ENCODE data around the gene GTF3C2.
"Not testable (repeated sequence)": the region's sequence is repeated elsewhere in the genome, so short reads cannot be mapped to it uniquely, and the experiment has no call there.

Gene GTF3C2

DNA sequence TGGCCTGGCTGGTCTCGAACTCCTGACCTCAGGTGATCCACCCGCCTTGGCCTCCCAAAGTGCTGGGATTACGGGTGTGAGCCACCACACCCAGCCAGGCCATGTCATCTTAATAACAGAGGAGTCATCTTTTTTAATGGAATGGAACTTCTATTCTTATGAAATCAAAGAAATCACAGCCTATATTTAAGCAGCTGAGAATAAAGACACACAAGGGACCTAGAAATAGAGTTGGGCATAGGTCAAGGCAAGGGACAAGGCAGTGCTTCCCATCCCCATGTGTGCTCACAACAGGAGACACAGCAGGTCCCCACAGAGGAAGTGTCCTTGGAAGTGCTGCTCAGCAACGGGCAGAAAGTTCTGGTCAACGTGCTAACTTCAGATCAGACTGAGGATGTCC lies 17.0 kb upstream of the GTF3C2 start:
- no peak for DNase-seq
- intact Hi-C loops (cut with DNase I), result loop anchor here (5.0 kb wide), 2 partner anchors 51 to 161 kb away; partner anchors contain the start of genes ATRAID, MPV17 and SLC5A6

DNA sequence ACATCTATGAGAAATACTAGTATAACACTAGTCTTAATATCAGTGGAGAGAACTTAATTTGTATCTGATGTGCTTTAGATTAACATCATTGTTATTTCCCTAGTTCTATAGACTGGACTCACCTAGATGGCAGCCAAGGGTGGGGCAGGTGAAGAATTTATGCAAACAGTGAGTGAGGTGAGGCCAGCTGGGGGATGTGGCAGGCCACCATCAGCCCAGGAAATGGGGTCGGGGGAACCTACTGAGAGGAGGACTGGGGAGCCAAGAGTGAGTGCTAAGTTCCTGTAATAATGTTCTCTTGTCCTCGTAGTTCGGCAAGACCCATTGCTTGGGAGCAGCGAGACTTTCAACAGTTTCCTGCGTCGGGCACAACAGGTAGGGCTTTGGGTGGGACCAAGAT lies 16.4 kb upstream of the GTF3C2 start:
- no peak for DNase-seq
- intact Hi-C loops (cut with DNase I), result loop anchor here (5.0 kb wide), 2 partner anchors 51 to 161 kb away; partner anchors contain the start of genes ATRAID, MPV17 and SLC5A6

DNA sequence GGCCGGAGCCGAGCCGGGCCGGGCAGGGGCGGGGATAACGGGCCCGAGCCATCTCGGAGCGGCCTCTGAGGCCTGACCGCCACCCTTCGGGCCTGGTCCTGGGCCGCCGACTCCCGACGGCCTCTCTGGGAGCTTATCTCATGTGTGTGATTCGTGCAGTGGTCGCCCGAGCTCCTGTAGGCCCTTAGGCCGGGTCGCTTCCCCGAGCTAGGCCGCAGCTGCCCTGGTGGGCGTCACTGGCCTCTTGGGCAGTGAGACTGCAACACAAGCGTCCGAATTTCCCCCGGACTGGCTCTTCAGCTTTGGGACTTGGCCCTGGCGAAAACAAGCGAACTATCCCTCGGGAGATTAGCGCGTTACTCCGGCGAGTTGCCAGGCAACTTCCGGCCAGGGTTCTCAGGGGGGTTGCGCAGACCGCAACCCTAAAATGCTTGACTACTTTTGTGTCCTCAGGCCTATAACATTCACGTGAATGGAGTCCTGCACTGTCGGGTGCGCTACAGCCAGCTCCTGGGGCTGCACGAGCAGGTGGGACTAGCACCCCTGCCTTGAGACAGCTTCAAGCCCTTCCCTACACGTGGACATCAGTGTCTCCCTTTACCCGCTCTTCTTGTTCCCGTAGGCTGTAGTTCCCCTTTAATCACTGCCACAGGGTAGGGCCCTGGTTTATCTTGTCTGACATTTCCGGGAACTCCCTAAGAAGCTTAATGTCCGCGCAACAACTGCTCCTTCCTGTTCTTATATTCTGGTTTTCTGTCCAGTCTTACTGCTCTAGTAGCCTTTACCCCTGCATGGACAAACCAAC lies 14.5 kb upstream of the GTF3C2 start:
- peak in 2 of 10 donors; percentile 69 to 75 for DNase-seq
- intact Hi-C loops (cut with DNase I), result loop anchor here (1.0 to 5.0 kb wide), 5 partner anchors 9 to 159 kb away; partner anchors contain the start of genes ATRAID, MPV17, PPM1G and SLC5A6

DNA sequence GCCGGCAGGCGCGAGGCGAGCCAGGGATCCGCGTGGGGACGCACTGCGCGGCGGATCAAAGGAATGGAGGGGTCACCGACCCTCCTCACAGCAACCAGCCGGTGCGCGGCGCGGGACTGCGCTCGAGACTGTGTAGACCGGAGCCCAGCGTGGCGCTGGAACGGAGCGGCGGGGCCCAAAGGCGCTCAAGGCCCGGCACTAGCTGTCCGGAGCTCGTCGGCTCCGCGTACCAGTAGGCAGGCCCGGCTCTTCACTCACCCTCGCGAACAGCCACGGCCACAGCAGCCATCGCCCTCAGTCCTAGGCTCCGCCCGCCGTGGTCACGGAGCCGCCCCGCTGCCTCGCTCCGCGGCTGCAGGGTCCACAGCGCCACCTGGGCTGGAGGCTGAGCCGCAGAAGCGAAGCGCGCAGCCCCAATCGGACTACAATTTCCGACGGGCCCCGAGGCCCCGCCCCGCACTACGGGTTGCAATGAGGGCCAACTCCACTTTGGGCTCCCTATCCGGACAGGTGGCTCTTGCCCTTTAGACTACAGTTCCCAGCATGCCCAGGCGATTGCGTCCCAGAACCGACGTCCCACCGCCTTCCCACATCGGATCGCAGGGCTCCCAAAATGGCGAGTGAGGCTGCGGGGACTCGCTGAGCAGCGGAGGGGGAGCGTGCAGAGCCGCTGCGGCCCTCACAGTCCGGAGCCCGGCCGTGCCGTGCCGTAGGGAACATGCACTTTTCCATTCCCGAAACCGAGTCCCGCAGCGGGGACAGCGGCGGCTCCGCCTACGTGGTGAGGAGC lies 13.7 kb upstream of the GTF3C2 start, which contains the start of the genes EIF2B4 and SNX17:
Gene EIF2B4 (minus strand): TSS at position 313 of the 790 bp plus-strand sequence. CDS start 24 bp downstream, at position 289.
Gene SNX17 (plus strand): TSS at position 591 of the 790 bp plus-strand sequence. CDS start 128 bp downstream, at position 719.
- peak; percentile 98 to 100 (median 100) for DNase-seq
- intact Hi-C loops (cut with DNase I), result loop anchor here (1.0 to 5.0 kb wide), 5 partner anchors 10 to 158 kb away; partner anchors contain the start of genes ATRAID, MPV17, PPM1G and SLC5A6

DNA sequence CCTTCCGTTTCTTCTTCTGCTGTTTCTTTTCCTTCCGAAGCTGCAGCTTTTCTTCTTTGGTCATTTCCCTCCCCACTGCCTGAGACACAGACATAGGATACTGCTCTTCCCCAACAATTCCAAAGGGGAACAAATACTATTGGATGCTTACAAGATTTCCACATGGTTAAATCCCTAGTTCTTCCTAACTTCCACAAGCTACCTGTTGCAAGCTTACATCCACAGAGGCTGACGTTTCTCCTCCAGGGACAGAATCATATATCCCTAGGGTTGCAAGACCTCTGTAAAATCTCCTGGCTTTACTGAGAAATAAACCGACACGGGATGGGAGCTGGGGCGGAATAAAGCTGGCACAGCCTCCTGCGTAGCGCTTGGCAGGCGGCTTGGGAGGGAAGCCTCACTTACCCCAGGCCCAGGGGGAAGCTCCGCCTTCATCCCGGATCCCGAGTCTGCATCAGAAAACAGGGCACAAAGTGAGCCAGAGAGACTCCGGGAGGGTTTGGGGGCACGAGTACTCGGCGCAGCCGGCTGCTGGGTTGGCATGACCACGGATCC lies 13.0 kb upstream of the GTF3C2 start:
- intact Hi-C loops (cut with DNase I), result loop anchor here (1.0 to 5.0 kb wide), 5 partner anchors 11 to 157 kb away; partner anchors contain the start of genes ATRAID, MPV17, PPM1G and SLC5A6
- peak in 6 of 10 donors; percentile 24 to 82 (median 39) for DNase-seq

DNA sequence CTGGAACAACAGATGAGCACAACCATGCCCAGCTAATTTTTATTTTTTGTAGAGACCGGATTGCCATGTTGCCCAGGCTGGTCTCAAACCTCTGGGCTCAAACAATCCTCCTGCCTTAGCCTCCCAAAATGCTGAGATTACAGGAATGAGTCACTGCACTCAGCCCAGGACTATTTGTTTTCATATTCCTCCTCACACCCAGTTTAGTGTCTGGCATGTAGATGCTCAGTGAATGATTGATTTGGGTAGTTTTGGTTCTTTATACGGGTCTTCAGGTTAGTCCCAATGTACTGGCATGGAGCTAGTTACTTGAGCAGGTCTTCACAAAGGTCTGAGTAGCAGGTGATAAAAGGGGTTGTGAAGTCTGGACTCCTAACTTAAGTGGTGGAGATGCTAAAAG lies 7.4 kb upstream of the GTF3C2 start:
- intact Hi-C loops (cut with DNase I), result no loop called here

DNA sequence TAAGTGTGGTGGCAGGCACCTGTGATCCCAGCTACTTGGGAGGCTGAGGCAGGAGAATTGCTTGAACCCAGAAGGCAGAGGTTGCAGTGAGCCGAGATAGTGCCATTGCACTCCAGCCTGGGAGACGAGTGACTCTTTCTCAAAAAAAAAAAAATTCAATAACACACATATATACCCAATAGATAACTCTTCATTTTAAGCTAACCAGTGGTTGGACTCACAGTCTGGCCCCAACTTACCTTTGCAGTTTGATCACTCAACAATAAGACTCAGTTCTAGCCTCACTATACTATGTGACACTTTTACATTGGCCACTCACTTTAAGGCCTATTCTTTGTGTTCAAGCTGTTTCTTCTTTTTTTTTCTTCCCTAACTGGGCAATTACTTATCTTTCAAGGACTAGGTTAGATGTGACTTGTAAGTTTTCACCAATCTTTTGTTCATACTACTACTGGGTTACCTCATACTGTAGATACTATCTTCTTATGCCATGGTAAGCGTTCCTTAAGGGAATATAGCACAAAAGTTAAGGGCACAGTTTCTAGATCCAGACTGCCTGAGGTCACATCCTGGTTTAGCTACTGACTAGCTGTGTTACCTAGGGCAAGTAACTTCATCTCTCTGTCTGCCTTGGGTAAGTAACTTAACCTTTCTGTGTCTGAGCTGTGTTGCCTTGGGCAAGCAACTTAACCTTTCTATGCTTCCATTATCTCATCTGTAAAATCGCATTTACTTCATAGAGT lies 6.3 kb upstream of the GTF3C2 start:
- intact Hi-C loops (cut with DNase I), result no loop called here

More for the DNA sequence above, 7.4 kb upstream of the GTF3C2 start:
- DNase-seq, result no peak

DNA sequence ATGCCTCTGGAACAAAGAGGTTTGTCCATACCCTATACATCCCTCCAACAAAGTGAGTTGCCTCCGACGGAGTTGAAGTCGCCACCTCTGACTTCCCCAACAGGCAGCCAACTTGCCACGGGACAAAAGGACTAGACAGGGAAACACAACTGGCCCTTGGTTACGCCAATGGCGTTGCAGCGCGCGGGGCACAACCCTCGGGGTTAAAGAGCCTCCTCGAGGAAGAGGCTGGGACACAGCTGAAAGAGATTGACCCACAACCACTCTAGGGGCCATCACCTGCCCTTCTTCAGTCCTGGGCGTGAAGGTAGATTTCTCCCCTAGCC lies 545 bp downstream of the GTF3C2 start:
- DNase-seq, result peak in 2 of 10 donors; percentile 29 to 82
- intact Hi-C loops (cut with DNase I), result loop anchor here (5.0 kb wide), 1 partner anchor 34 kb away; the partner anchor contains the start of gene MPV17

More for the DNA sequence above, 6.3 kb upstream of the GTF3C2 start:
- no peak for DNase-seq

DNA sequence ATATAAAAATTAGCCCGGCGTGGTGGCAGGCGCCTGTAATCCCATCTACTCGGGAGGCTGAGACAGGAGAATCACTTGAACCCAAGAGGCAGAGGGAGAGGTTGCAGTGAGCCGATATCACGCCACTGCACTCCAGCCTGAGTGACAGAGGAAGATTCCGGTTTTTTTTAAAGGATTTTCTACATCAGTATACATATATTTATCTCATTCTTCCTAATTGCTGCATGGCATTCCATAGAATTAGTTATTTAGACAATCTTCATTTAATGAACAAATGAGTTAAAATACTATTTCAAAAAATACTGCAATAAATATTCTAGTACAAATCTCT lies 2.0 kb downstream of the GTF3C2 start:
- DNase-seq, result no peak
- intact Hi-C loops (cut with DNase I), result no loop called here

DNA sequence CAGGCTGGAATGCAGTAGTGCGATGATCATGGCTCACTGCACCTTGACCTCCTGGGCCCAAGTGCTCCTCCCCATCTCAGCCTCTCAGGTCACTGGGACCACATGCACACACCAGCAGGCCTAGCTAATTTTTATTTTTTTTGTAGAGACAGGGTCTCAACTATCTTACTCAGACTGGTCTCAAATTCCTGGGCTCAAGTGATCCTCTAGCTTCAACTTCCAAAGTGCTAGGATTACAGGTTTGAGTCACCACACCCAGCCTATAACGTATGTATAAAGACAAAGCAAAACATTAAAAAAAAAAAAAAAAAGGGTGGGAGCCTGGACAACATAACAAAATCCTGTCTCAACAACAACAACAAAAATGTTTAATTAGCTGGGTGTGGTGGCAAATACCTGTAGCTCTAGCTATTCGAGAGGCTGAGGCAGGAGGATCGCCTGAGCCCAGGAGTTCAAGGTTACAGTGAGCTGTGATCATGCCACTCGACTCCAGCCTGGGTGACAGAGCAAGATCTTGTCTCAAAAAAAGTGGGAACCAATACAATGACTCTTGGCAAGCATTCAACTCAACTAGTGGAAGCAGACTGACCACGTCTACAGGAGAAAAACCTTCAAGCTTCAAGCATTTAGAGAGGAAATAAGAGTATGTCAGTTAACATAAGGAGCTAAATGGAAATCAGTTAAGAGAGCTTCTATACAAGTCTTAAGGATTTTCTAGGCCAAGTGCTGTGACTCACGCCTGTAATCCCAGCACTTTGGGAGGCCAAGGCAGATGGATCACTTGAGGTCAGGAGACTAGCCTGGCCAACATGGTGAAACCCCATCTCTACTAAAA lies 2.6 kb downstream of the GTF3C2 start:
- no peak for DNase-seq
- intact Hi-C loops (cut with DNase I), result no loop called here

DNA sequence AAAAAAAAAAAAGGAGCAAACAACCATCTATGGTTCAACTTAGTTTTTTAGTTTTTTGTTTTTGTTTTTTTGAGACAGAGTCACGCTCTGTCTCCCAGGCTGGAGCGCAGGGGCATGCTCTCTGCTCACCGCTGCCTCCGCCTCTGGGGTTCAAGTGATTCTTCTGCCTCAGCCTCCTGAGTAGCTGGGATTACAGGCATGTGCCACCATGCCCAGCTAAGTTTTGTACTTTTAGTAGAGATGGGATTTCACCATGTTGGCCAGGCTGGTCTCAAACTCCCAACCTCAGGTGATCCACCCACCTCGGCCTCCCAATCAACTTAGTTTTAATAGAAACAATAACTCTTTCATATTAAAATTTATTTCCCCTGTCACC lies 3.2 kb downstream of the GTF3C2 start:
- intact Hi-C loops (cut with DNase I); DNase-seq: not testable (repeated sequence)

DNA sequence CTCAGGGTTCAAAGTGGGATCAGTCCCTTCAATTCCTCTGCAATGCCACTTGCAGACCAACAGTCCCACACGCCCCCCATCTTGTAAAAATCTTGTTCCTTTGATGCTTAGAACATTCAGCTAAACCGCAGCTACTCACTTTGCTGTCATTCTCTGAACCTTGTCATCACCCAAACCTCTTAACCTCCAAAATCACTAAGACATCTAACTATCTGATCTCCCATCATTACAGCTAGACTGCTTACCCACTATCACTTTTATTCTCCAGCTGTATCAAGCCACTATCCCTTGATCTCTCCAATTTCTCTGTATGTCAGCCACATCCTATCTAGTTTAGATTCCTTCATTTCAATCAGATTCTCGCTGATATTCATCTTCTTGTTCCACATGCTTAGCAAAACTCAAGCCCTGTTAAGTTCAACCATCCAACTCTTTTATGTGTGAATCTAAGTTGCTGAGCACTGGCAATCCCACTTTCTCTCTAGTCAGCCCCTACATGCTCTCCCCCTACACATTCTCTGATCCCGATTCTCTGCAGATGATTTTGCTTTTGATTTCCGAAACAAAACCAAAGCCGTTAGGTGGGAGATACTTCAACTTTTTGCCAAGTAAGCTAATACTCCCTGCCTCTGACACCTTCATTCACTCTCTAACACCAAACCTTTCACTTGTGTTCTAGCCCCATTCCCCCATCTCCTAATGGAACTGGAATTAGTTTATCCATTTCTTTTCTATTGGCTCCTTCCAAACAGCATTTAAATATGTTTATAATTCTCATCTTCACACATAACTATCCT lies 4.6 kb downstream of the GTF3C2 start:
- intact Hi-C loops (cut with DNase I), result no loop called here
- DNase-seq, result no peak

DNA sequence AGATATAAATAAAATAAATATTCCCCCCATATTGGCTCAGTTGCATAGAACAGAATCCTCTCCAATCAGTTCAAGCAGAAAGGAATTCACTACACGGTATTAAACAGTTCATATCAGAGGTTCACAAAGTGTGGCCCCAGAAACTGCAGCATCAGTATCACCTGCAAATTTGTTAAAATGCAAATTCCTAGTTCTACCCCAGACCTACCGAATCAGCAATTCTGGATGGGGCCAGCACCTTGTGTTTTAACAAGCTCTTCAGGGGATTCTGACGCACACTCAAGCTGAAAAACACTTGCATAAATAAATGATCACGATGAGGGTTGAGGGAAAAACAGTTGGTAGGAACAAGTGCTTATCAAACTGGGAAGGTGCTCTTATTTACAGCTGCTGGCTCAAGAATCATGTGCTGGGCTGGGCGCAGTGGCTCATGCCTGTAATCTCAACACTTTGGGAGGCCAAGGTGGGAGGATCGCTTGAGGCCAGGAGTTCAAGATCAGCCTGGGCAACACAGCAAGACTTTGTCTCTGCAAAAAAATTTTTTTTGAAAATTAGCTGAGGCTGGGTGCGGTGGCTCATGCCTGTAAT lies 6.4 kb downstream of the GTF3C2 start:
- DNase-seq, result peak in 1 of 10 donors; percentile 7
- intact Hi-C loops (cut with DNase I), result no loop called here

DNA sequence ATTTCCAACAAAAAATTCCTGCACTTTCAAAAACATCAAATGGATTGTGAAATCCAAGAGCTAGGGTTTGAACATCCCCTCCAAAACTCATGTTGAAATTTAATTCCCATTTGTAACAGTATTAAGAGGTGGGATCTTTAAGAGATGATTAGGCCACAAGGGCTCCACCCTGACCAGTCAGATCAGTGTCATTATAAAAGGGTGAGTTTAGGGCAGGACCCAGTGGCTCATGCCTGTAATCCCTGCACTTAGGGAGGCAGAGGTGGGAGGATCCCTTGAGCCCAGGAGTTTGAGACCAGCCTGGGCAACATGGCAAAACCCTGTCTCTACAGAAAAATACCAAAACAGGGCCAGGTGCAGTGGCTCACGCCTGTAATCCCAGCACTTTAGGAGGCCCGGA lies 8.9 kb downstream of the GTF3C2 start:
- no peak for DNase-seq
- intact Hi-C loops (cut with DNase I), result no loop called here

DNA sequence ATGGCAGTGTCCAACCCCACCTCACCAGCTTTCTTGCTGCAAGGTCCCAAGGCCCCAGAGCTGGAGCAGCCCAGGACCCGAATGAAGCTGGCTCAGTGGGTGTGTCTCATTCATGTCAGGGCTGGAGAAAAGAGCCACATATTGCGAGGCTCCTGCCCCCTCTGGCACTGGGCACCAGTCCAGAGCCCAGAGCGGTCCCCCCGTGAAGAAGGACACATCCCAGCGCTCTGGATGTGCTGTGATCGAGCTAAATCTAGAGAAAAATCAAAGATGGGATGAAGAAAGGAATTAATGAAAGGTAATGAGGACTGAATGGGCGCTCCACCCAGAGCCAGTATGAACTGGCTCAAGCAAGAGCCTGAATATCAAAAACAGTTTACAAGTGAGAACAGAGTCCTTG lies 20.4 kb downstream of the GTF3C2 start:
- no peak for DNase-seq
- intact Hi-C loops (cut with DNase I), result no loop called here

DNA sequence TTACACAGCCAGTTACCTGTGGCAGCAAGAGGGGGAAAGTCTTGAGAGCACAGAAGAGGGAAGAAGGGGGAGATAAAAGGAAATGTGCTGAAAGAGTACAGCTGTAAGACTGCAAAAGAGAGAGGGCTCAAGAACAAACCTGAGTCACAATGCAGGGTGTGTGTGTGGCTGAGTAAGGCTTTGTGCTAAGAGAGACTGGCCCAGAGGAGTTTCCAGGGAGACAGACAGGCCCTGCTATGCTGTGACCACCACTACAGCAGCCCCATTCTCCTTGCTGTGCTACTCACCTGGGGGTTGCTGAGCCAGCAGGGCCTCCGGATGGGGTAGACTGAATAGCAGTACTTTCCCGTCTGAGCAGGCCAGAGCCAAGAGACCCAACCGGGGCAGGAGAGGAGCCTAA lies 21.3 kb downstream of the GTF3C2 start:
- intact Hi-C loops (cut with DNase I), result no loop called here
- DNase-seq, result no peak

DNA sequence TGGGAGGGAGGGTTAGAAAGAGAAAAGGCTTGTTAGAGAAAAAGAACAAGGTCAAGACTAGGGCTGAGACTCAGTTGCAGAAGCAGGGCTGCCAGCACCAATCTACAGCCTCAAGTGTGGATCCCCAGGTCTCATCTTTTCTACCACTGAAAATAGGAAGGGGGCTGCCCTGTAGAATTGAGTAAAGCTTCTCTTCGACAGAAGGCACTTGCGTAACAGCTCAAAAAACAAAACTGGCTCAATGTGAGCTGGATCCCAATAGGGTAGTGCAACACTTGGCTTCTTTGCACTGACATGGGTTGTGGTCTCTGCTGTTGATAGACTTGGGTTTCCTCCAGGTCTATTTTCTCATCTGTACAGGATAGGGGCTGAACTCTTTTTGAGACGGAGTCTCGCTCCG lies 31.8 kb downstream of the GTF3C2 start:
- DNase-seq, result no peak
- intact Hi-C loops (cut with DNase I), result loop anchor here (5.0 kb wide), 2 partner anchors 33 to 48 kb away; partner anchors contain the start of genes EIF2B4, GTF3C2 and SNX17
